Medulla oblongata (tissue), 1 donor: Measurements from ENCODE around the gene HDAC7.

Experiments used
- DNase-seq: peaks from one replicate; pipeline ENCODE4 v3.0.0-alpha.2; 2015; ENCODE audit errors: extremely low spot score

HDAC7 gene

GRCh38 chr12:47779943-47780504 lies 39.7 kb downstream of the HDAC7 start:
- no peak for DNase-seq

DNA sequence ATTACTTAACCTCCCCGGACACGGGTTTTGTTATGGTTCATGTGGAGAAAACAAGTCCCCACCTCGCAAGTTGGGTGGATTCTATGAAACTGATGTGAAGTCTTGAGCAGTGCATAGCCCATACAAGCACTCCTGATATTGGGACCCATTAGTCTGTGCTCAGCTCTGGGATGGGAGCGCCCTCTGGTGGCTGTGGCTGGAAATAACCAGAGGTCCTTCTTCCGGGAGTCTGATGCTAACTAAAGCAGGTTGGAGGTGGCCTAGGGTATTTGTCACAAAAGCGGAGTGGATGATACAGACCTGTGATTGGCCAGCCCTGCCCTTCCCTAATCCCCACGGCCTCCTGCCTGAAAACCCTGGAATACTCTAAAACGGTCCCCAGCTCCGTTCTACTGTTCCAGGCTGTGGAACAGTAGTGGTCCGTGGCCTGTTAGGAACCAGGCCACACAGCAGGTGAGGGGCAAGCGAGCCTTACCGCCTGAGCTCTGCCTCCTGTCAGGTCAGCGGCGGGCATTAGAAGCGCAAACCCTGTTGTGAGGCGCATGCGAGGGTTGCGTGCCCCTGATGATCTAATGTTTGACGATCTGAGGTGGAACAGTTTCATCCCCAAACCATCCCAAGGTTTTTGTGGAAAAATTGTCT lies 40.3 kb downstream of the HDAC7 start:
- DNase-seq, result peak; percentile 96

GRCh38 chr12:47778881-47779280 lies 40.8 kb downstream of the HDAC7 start:
- DNase-seq, result peak; percentile 43

GRCh38 chr12:47777741-47778558 lies 41.8 kb downstream of the HDAC7 start:
- peak; percentile 97 for DNase-seq

GRCh38 chr12:47777151-47777550 lies 42.6 kb downstream of the HDAC7 start:
- DNase-seq, result no peak

- DNase-seq, result peak; percentile 58
These were observed 43.1 kb downstream of the HDAC7 start for GRCh38 chr12:47776471-47777143.

GRCh38 chr12:47775100-47775911 lies 44.4 kb downstream of the HDAC7 start:
- peak; percentile 74 for DNase-seq

DNA sequence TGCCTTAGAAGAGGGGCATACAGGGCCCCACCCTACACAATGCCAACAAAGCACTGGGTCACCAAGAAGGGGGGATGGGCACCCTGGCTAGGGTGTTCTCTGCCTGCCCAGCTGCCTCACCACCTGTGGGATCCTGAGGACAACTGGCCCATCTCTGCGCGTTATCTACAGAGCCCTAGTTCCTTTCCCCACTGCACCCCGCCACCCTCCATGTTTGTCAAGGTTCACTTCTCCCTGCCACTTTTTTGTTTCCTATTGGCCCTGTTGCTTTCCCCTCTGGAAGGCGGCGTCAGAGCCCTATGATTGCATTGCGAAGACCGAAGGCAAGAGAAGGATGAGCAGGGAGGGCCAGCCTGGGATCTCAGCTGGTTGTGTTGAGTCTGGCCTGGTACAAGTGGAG lies 45.0 kb downstream of the HDAC7 start:
- DNase-seq, result no peak

DNA sequence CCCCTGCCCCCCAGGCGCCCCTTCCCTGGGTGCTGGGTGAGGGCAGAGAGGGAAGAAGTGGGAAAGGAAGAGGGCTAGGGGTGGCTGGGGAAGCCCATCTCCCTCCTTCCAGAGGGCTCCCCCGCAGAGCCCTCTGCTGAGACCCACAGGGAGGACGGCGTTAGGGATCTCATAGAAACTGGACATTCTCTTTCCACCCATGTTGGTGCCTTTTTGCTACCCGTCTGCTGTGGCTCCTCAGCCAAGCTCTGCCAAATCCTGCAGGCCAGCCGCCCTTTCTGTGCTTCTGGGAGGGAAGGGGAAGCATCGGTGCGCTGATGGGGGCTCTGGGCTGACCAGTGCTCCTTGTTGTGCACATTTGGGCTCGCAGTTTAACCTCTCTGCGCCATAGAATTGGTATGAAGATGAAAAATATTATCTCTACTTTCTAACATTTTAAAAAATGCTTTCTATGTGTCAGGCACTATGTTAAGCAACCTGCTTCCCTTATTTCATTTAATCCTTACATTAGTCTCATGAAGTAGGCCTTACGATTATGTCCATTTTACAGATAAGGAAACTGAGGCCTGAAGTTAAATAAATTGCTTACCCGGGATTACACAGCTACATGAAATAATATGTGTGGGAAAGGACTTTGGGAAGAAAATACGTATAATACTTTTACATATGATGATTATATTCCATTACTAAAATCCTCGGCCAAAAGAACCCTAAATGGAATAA lies 45.7 kb downstream of the HDAC7 start:
- DNase-seq, result no peak

- peak; percentile 69 for DNase-seq
These were observed 46.4 kb downstream of the HDAC7 start, which contains the start of gene SLC48A1 for GRCh38 chr12:47773062-47773857. SLC48A1 (plus strand) TSS chr12:47773238; CDS start chr12:47773305, 67 bp downstream.

DNA sequence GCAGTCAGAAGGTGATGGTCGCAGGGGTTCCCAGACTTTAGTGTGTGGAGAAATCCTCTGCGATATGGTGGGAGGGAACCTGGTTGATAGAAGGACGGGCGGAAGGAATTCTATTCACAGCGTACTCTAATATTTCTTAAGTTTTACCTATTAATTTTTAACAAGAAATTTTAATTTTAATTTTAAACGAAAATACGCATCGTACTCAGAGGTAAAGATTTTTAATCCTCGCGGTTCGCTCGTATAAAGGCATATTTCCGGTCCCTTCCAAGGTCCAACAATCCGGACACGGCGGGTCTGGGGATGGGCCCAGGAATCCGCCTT lies 47.0 kb downstream of the HDAC7 start:
- no peak for DNase-seq

DNA sequence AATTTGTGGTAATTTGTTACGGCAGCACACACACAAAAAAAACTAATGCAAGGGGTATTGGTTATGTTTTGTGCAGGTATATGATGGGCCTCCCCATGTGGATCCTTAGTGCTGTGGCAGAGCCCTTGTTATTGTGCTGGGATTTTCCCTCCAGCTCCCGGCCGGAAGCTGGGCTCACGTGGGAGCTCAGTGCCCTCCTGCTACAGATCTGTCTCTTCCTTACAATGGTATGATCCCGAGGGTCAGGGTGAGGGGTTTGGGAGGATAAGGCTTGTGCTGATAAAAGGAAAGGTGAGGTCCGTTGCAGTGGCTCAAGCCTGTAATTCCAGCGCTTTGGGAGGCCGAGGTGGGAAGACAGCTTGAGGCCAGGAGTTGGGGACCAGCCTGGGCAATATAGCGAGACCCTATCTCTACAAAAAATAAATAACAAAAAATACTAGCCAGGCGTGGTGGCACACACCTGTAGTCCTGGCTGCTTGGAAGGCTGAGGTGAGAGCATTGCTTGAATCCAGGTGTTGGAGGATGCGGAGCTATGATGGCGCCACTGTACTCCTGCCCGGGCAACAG lies 47.5 kb downstream of the HDAC7 start:
- no peak for DNase-seq

GRCh38 chr12:47771304-47771703 lies 48.4 kb downstream of the HDAC7 start:
- DNase-seq, result no peak

GRCh38 chr12:47770086-47770726 lies 49.5 kb downstream of the HDAC7 start:
- DNase-seq, result no peak

GRCh38 chr12:47769234-47770085 lies 50.2 kb downstream of the HDAC7 start:
- no peak for DNase-seq

- DNase-seq, result no peak
These were observed 51.3 kb downstream of the HDAC7 start for GRCh38 chr12:47768323-47768811.

DNA sequence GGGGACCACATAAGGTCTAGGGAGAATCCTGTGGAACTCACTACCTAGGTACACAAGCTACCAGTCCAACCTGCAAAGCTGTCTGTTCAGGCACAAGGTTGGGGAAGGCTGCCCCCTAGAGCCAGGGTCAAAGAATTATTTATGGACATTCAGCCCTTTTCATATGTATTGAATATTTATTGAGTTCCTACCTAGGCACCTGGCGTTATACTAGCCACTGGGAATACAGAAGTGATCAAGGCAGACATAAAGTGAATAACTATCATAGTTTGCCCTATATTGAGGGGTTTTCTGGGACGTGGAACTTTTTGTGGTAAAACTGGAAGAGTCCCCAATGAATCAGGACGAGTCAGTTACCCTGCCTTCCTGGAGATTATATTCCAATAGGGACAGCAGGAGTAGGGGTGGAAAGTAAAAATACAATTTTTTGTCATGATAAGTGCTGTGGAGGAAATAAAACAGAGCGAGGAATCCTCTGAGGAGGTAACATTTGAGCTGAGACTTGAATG lies 52.4 kb downstream of the HDAC7 start:
- peak; percentile 82 for DNase-seq
